IMR-90 (cell line): ENCODE results near the gene DAG1. TPM values are rescaled to one million over a fixed set of nuclear protein-coding genes. Genes with fewer than 3 reads are reported as not detected.
A peak's percentile ranks its signal among the peaks of the same experiment; 100 is the strongest.

Experiments used
- ATAC-seq: fragments of 200-7000 bp; cut with Tn5 transposase; 2 replicates; pipeline ENCODE4 v1.9.1; 2020; ENCODE audit warnings: low read depth, mild to moderate bottlenecking, moderate library complexity
- BruUV-seq: library from RNA; stranded (reverse); fragments of 400-500 nt; replicated peaks from 2 replicates; lab custom pipeline; 2021; lab: Mats Ljungman, UMichigan
- CTCF ChIA-PET: fragments of 300-600 bp; formaldehyde crosslinking; extraction: SDS; loops from one replicate; lab custom pipeline; 2021; ENCODE audit warnings: antibody characterized with exemption; lab: Yijun Ruan, JAX
- POLR2A ChIA-PET: fragments of 300-600 bp; sonication (Branson Sonifier 250); formaldehyde crosslinking; loops from one replicate; lab custom pipeline; 2022; ENCODE audit warnings: antibody characterized with exemption; ENCODE audit not compliant: unreplicated experiment; lab: Charles Lee
- DNase-seq: peaks from one replicate; pipeline ENCODE4 v3.0.0; 2013
- H2AFZ ChIP-seq: replicated peaks from 2 replicates; pipeline ENCODE3; 2013; ENCODE audit warnings: low read length, mild to moderate bottlenecking; ENCODE audit not compliant: poor library complexity
- H2AK5ac ChIP-seq: 2 replicates; pipeline ENCODE4 v1.6.1; 2013; ENCODE audit warnings: low read depth, low read length, inconsistent platforms
- H2AK9ac ChIP-seq: replicated peaks from 2 replicates; pipeline ENCODE3; 2013; ENCODE audit warnings: mild to moderate bottlenecking, low read depth, low read length, moderate library complexity; ENCODE audit not compliant: poor library complexity
- H2BK120ac ChIP-seq: 2 replicates; pipeline ENCODE4 v1.6.1; 2013; ENCODE audit warnings: low read depth, low read length, inconsistent platforms
- H2BK15ac ChIP-seq: 3 replicates; pipeline ENCODE4 v1.6.1; 2013; ENCODE audit warnings: low read depth, low read length, inconsistent platforms
- H2BK20ac ChIP-seq: 2 replicates; pipeline ENCODE4 v1.6.1; 2013; ENCODE audit warnings: low read depth, mild to moderate bottlenecking, inconsistent platforms, low read length, moderate library complexity
- H2BK5ac ChIP-seq: 2 replicates; pipeline ENCODE4 v1.6.1; 2013; ENCODE audit warnings: mild to moderate bottlenecking, low read depth, low read length, inconsistent platforms; ENCODE audit not compliant: poor library complexity, severe bottlenecking
- H3K14ac ChIP-seq: replicated peaks from 2 replicates; pipeline ENCODE4 v1.6.1; 2013; ENCODE audit warnings: low read depth, low read length, inconsistent platforms
- H3K18ac ChIP-seq: 2 replicates; pipeline ENCODE4 v1.6.1; 2013; ENCODE audit warnings: low read depth, low read length, control low read depth
- H3K23ac ChIP-seq: 2 replicates; pipeline ENCODE4 v1.6.1; 2013; ENCODE audit warnings: low read depth, low read length, inconsistent platforms
- H3K27ac ChIP-seq: 2 replicates; pipeline ENCODE4 v1.5.1; 2013; ENCODE audit warnings: mild to moderate bottlenecking, control low read depth, low read length; ENCODE audit not compliant: insufficient read depth
- H3K27me3 ChIP-seq: 2 replicates; pipeline ENCODE4 v1.6.1; 2013; ENCODE audit warnings: low read length; ENCODE audit not compliant: control insufficient read depth, insufficient read depth
- H3K36me3 ChIP-seq: 2 replicates; pipeline ENCODE4 v1.6.1; 2013; ENCODE audit warnings: low read length, mixed read lengths; ENCODE audit not compliant: control insufficient read depth, insufficient read depth
- H3K4ac ChIP-seq: 2 replicates; pipeline ENCODE4 v1.6.1; 2013; ENCODE audit warnings: low read depth, low read length, inconsistent platforms
- H3K4me1 ChIP-seq: 2 replicates; pipeline ENCODE4 v1.6.1; 2013; ENCODE audit warnings: low read length, mixed read lengths; ENCODE audit not compliant: control insufficient read depth, insufficient read depth
- H3K4me2 ChIP-seq: 2 replicates; pipeline ENCODE4 v1.6.1; 2013; ENCODE audit warnings: low read depth, mild to moderate bottlenecking, control low read depth, low read length, moderate library complexity
- H3K4me3 ChIP-seq: 2 replicates; pipeline ENCODE4 v1.5.1; 2013; ENCODE audit warnings: low read depth, mild to moderate bottlenecking, control low read depth, low read length, moderate library complexity; ENCODE audit not compliant: insufficient read depth
- H3K56ac ChIP-seq: 2 replicates; pipeline ENCODE4 v1.6.1; 2013; ENCODE audit warnings: low read length, inconsistent platforms; ENCODE audit not compliant: insufficient read depth; ENCODE audit errors: extremely low read depth
- H3K79me1 ChIP-seq, 2 experiments: 2 replicates each; pipeline ENCODE4 v1.6.1; 2013; ENCODE audit warnings: low read length in 2 of 2, inconsistent platforms in 1 of 2, low read depth in 1 of 2
- H3K9ac ChIP-seq: 2 replicates; pipeline ENCODE4 v1.6.1; 2013; ENCODE audit warnings: low read depth, low read length, control low read depth
- H3K9me1 ChIP-seq: 2 replicates; pipeline ENCODE4 v1.6.1; 2013; ENCODE audit warnings: low read length, inconsistent platforms; ENCODE audit not compliant: insufficient read depth
- H3K9me3 ChIP-seq: 2 replicates; pipeline ENCODE4 v1.6.1; 2013; ENCODE audit warnings: low read length; ENCODE audit not compliant: control insufficient read depth, insufficient read depth
- H4K20me1 ChIP-seq: 2 replicates; pipeline ENCODE4 v1.6.1; 2013; ENCODE audit warnings: low read length, inconsistent platforms; ENCODE audit not compliant: insufficient read depth
- H4K5ac ChIP-seq: 2 replicates; pipeline ENCODE4 v1.6.1; 2013; ENCODE audit warnings: mild to moderate bottlenecking, low read depth, low read length, control low read depth
- H4K8ac ChIP-seq, 2 experiments: 2 replicates each; pipeline ENCODE4 v1.6.1; 2013; ENCODE audit warnings: low read depth in 2 of 2, low read length in 2 of 2, control low read depth in 1 of 2, inconsistent platforms in 1 of 2
- H4K91ac ChIP-seq: 2 replicates; pipeline ENCODE4 v1.6.1; 2013; ENCODE audit warnings: low read depth, low read length, inconsistent platforms; ENCODE audit not compliant: insufficient read depth
- MAFK ChIP-seq: IDR thresholded peaks from 2 replicates; pipeline ENCODE4 v1.6.1; 2012; ENCODE audit warnings: low read depth, low read length, improper control_type of control experiment
- WGBS, 2 experiments: methylation state at CpG; one replicate each; pipeline versions ENCODE4 v1.1.5 to v1.1.7; 2013; ENCODE audit warnings: missing lambda C conversion rate in 2 of 2; ENCODE audit not compliant: insufficient read length in 1 of 2; ENCODE audit errors: extremely low coverage in 2 of 2; 5-methylcytosine and 5-hydroxymethylcytosine counted together
- dilution Hi-C: fragments of 300-500 bp; cut with HindIII; formaldehyde crosslinking; loops from one replicate; pipeline ENCODE4 v1.14.3; 2018; ENCODE audit warnings: low sequenced_read_pairs; ENCODE audit not compliant: unreplicated experiment
- in situ Hi-C: fragments of 300-500 bp; cut with MboI; formaldehyde crosslinking; loops from 3 replicates; pipeline ENCODE4 v1.14.3; 2019; ENCODE audit warnings: low sequenced_read_pairs, inconsistent platforms, mixed read lengths
- intact Hi-C: fragments of 100-400 bp; cut with micrococcal nuclease; formaldehyde crosslinking; loops from 2 replicates; pipeline ENCODE4 v1.10.0; 2022
- polyA plus RNA-seq, 3 experiments: library from polyadenylated mRNA; depleted of rRNA; stranded (reverse); fragments of >200 nt; gene quantifications; 2 replicates each; pipeline ENCODE4 v1.2.3, GENCODE V29; 2012; ENCODE audit warnings: low replicate concordance in 1 of 3
- total RNA-seq: library from RNA; depleted of rRNA; stranded (reverse); fragments of >200 nt; gene quantifications from 2 replicates; pipeline ENCODE4 v1.2.3, GENCODE V29; 2012
- TF ChIP-seq, protein P1 (sequence below): conservative IDR thresholded peaks from 2 replicates; pipeline ENCODE4 v1.5.1; 2012; ENCODE audit warnings: mild to moderate bottlenecking, low read depth, low read length, improper control_type of control experiment

DAG1 gene
- total and polyA plus RNA-seq, 2 of the 4 experiments (the other 2 are of a cell fraction) = 31.0 to 40.2 TPM

DNA sequence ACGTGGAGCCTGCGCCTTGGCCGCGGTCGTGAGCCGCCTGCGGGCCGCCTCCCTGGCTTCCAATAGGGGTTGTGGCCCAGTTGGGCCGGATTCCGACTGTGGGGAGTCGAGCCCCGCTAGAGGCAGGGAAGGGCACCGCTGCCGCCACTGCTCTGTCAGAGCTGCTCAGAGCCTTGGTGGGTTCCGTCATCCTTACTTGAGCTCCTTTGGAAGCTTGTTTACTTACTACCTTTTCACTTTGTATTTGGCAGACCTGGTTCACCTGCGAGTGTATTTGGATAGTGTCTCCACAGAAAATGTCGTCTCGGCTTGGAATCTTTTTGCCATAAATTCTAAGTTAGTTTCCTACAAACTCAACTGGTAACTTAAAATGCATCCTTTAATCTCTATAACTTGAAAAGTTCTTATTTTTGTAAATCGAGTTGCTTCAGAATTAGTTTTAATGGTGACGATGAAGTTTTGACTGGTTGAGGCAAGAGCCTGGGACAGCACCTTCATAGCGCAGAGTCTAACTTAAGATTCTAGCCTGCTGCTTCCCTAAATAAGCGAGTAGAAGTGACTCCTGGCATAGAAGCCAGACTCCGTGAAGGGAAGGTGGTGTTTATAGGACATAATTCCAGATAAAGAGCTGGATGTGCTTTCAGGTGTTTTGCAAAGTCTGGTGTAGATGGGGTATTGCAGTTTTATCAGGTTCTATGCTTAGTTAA is 800 bp downstream of the DAG1 start:
- ATAC-seq = peak; percentile 10
- 0 out of 2 replicates have a peak overlapping the region, but pooled peaks have one; percentile 12 for H2BK120ac ChIP-seq

More for the DNA sequence above, 800 bp downstream of the DAG1 start:
- in situ Hi-C loops (no loop called here), intact Hi-C loops (loop anchor here (2.0 kb wide), 1 partner anchor 30 kb away; no protein-coding TSS in a partner anchor), dilution Hi-C loops (no loop called here)
- Histone ChIP-seq H3K18ac (peak overlapping the region; percentile 34; the same call in 1 of the 2 replicates), H2BK15ac (no peak overlapping the region), H3K27me3 (no peaks in the 10 kb centered on the region), H3K9ac (peak overlapping the region; percentile 96), H3K27ac (peak overlapping the region; percentile 83), H4K20me1 (peaks cover 3% of the 10 kb centered on the region), H2BK20ac (no peak overlapping the region), H3K79me1 (peaks cover 13 to 31% of the 10 kb centered on the region in 2 experiments), H2AFZ (peak overlapping the region; percentile 99), H3K36me3 (no peaks in the 10 kb centered on the region), H3K56ac (peak overlapping the region; percentile 76; the same call in 1 of the 2 replicates), H3K14ac (peak overlapping the region; percentile 87), H3K9me1 (peaks cover 7% of the 10 kb centered on the region), H2AK5ac (peak overlapping the region; percentile 28; the same call in 1 of the 2 replicates), H3K4me2 (peak overlapping the region; percentile 90), H2BK5ac (peak overlapping the region; percentile 78), H4K91ac (peak overlapping the region; percentile 53; the same call in 1 of the 2 replicates), H3K23ac (peak overlapping the region; percentile 92), H3K4me3 (peak overlapping the region; percentile 91), H4K8ac (peak overlapping the region in 1 of 2 experiments; percentile 52; a peak in 2 of 4 replicates), H3K9me3 (no peaks in the 10 kb centered on the region), H2AK9ac (peak overlapping the region; percentile 83), H4K5ac (peak overlapping the region; percentile 73), H3K4ac (peak overlapping the region; percentile 78), H3K4me1 (peaks cover 13% of the 10 kb centered on the region)
- CTCF ChIA-PET = interaction anchor here (0.9 kb wide), 1 partner anchor 69 kb away, joined by 3 read pairs; no protein-coding TSS in a partner anchor
- WGBS, 2 experiments = 7% methylated on average over 11 of the region's 23 CpGs; no CpG with 5 or more reads in 1 of the 2 experiments
- TF ChIP-seq, protein P1, sequence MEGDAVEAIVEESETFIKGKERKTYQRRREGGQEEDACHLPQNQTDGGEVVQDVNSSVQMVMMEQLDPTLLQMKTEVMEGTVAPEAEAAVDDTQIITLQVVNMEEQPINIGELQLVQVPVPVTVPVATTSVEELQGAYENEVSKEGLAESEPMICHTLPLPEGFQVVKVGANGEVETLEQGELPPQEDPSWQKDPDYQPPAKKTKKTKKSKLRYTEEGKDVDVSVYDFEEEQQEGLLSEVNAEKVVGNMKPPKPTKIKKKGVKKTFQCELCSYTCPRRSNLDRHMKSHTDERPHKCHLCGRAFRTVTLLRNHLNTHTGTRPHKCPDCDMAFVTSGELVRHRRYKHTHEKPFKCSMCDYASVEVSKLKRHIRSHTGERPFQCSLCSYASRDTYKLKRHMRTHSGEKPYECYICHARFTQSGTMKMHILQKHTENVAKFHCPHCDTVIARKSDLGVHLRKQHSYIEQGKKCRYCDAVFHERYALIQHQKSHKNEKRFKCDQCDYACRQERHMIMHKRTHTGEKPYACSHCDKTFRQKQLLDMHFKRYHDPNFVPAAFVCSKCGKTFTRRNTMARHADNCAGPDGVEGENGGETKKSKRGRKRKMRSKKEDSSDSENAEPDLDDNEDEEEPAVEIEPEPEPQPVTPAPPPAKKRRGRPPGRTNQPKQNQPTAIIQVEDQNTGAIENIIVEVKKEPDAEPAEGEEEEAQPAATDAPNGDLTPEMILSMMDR = 0 out of 2 replicates have a peak, but pooled peaks have one; percentile 5
- no peak for TF ChIP-seq MAFK
- POLR2A ChIA-PET = no interaction called here
- no TSS peak for BruUV-seq
- no peak for DNase-seq
